HEK293 (cell line): ENCODE data around the gene AURKAIP1.

Experiments used
- CTCF ChIA-PET: fragments of 350-600 bp; formaldehyde crosslinking; extraction: SDS; loops from one replicate; lab custom pipeline; 2021; ENCODE audit warnings: antibody characterized with exemption; lab: Yijun Ruan, JAX
- POLR2A ChIA-PET: fragments of 300-600 bp; formaldehyde crosslinking; extraction: SDS; loops from one replicate; lab custom pipeline; 2020; ENCODE audit warnings: antibody characterized with exemption, inconsistent platforms; lab: Yijun Ruan, JAX
- H3K27ac ChIP-seq: fragments of 200-500 bp; sonication (Bioruptor generic); 2 replicates; pipeline ENCODE4 v1.5.1; 2014; ENCODE audit warnings: low read depth, low read length, control low read depth, inconsistent platforms; ENCODE audit errors: extremely low read depth
- H3K36me3 ChIP-seq, 2 experiments: fragments of 200-500 bp in 1 of 2; sonication (Bioruptor generic) in 1 of 2; 1 replicate in 1 of 2; 2 replicates in 1 of 2; pipeline ENCODE4 v1.5.1; 2014 to 2017; ENCODE audit warnings: inconsistent platforms in 2 of 2, low read length in 2 of 2; ENCODE audit not compliant: control insufficient read depth in 2 of 2, insufficient read depth in 1 of 2
- H3K4me1 ChIP-seq: fragments of 200-500 bp; sonication (Bioruptor generic); 2 replicates; pipeline ENCODE4 v1.5.1; 2014; ENCODE audit warnings: mild to moderate bottlenecking, low read length, inconsistent platforms; ENCODE audit not compliant: control insufficient read depth, insufficient read depth
- H3K4me3 ChIP-seq: 2 replicates; pipeline ENCODE4 v1.5.1; 2011; ENCODE audit warnings: low read depth, mild to moderate bottlenecking, control low read depth, low read length, moderate library complexity
- H3K9me3 ChIP-seq: fragments of 200-500 bp; sonication (Bioruptor generic); 2 replicates; pipeline ENCODE4 v1.5.1; 2014; ENCODE audit warnings: low read depth, low read length, inconsistent platforms; ENCODE audit not compliant: control insufficient read depth, insufficient read depth
- EGR2 ChIP-seq: fragments of 450-650 bp; formaldehyde crosslinking; IDR thresholded peaks from 2 replicates; pipeline ENCODE4 v1.5.1; 2016; ENCODE audit warnings: low read depth, missing biosample characterization, missing genetic modification characterization
- HOXD13 ChIP-seq: sonication (generic); formaldehyde crosslinking; IDR thresholded peaks from 2 replicates; pipeline ENCODE4 v1.8.0; 2022; ENCODE audit warnings: missing genetic modification reagents, borderline replicate concordance
- KLF1 ChIP-seq: fragments of 450-650 bp; formaldehyde crosslinking; IDR thresholded peaks from 2 replicates; pipeline ENCODE4 v1.5.1; 2016; ENCODE audit warnings: missing biosample characterization, missing genetic modification characterization
- KLF10 ChIP-seq: fragments of 450-650 bp; IDR thresholded peaks from 2 replicates; pipeline ENCODE4 v1.5.1; 2018; ENCODE audit warnings: missing biosample characterization, mild to moderate bottlenecking, missing genetic modification characterization
- KLF8 ChIP-seq: fragments of 450-650 bp; formaldehyde crosslinking; IDR thresholded peaks from 2 replicates; pipeline ENCODE4 v1.5.1; 2016; ENCODE audit warnings: missing biosample characterization, missing genetic modification characterization
- OSR2 ChIP-seq: fragments of 450-650 bp; formaldehyde crosslinking; IDR thresholded peaks from 2 replicates; pipeline ENCODE4 v1.5.1; 2016; ENCODE audit warnings: missing biosample characterization, missing genetic modification characterization
- OVOL3 ChIP-seq: fragments of 450-650 bp; formaldehyde crosslinking; IDR thresholded peaks from 2 replicates; pipeline ENCODE4 v1.5.1; 2016; ENCODE audit warnings: missing biosample characterization, missing genetic modification characterization
- SCRT1 ChIP-seq: fragments of 450-650 bp; formaldehyde crosslinking; IDR thresholded peaks from 2 replicates; pipeline ENCODE4 v1.5.1; 2016; ENCODE audit warnings: missing biosample characterization, missing genetic modification characterization, borderline replicate concordance
- SP2 ChIP-seq: fragments of 450-650 bp; formaldehyde crosslinking; IDR thresholded peaks from 2 replicates; pipeline ENCODE4 v1.5.1; 2016; ENCODE audit warnings: missing biosample characterization, missing genetic modification characterization
- SP3 ChIP-seq: fragments of 450-650 bp; formaldehyde crosslinking; IDR thresholded peaks from 2 replicates; pipeline ENCODE4 v1.5.1; 2016; ENCODE audit warnings: missing biosample characterization, missing genetic modification characterization
- WT1 ChIP-seq: fragments of 450-650 bp; formaldehyde crosslinking; IDR thresholded peaks from 2 replicates; pipeline ENCODE4 v1.5.1; 2016; ENCODE audit warnings: missing biosample characterization, missing genetic modification characterization
- ZBTB17 ChIP-seq: fragments of 450-650 bp; formaldehyde crosslinking; IDR thresholded peaks from 2 replicates; pipeline ENCODE4 v1.5.1; 2016; ENCODE audit warnings: missing biosample characterization, missing genetic modification characterization
- ZBTB20 ChIP-seq: fragments of 450-650 bp; formaldehyde crosslinking; IDR thresholded peaks from 2 replicates; pipeline ENCODE4 v1.5.1; 2016; ENCODE audit warnings: missing biosample characterization, missing genetic modification characterization
- ZEB2 ChIP-seq: fragments of 450-650 bp; formaldehyde crosslinking; IDR thresholded peaks from 2 replicates; pipeline ENCODE4 v1.5.1; 2016; ENCODE audit warnings: missing biosample characterization, missing genetic modification characterization
- ZIC2 ChIP-seq: fragments of 450-650 bp; formaldehyde crosslinking; IDR thresholded peaks from 2 replicates; pipeline ENCODE4 v1.5.1; 2016; ENCODE audit warnings: missing biosample characterization, missing genetic modification characterization
- ZNF146 ChIP-seq: fragments of 450-650 bp; formaldehyde crosslinking; IDR thresholded peaks from 2 replicates; pipeline ENCODE4 v1.5.1; 2016; ENCODE audit warnings: missing biosample characterization, missing genetic modification characterization
- ZNF223 ChIP-seq: fragments of 450-650 bp; formaldehyde crosslinking; IDR thresholded peaks from 2 replicates; pipeline ENCODE4 v1.5.1; 2016; ENCODE audit warnings: missing biosample characterization, missing genetic modification characterization
- ZNF248 ChIP-seq: fragments of 450-650 bp; formaldehyde crosslinking; IDR thresholded peaks from 2 replicates; pipeline ENCODE4 v1.5.1; 2017; ENCODE audit warnings: missing biosample characterization, missing genetic modification characterization
- ZNF335 ChIP-seq: fragments of 450-650 bp; formaldehyde crosslinking; conservative IDR thresholded peaks from 2 replicates; pipeline ENCODE4 v1.5.1; 2016; ENCODE audit warnings: missing biosample characterization, missing genetic modification characterization
- ZNF391 ChIP-seq: fragments of 450-650 bp; formaldehyde crosslinking; IDR thresholded peaks from 2 replicates; pipeline ENCODE4 v1.5.1; 2016; ENCODE audit warnings: low read depth, missing biosample characterization, missing genetic modification characterization, borderline replicate concordance
- ZNF501 ChIP-seq: fragments of 450-650 bp; formaldehyde crosslinking; IDR thresholded peaks from 2 replicates; pipeline ENCODE4 v1.5.1; 2016; ENCODE audit warnings: missing biosample characterization, missing genetic modification characterization
- ZNF514 ChIP-seq: fragments of 450-650 bp; formaldehyde crosslinking; IDR thresholded peaks from 2 replicates; pipeline ENCODE4 v1.5.1; 2016; ENCODE audit warnings: missing biosample characterization, missing genetic modification characterization
- ZNF560 ChIP-seq: fragments of 450-650 bp; formaldehyde crosslinking; IDR thresholded peaks from 2 replicates; pipeline ENCODE4 v1.5.1; 2017; ENCODE audit warnings: missing biosample characterization, missing genetic modification characterization, borderline replicate concordance
- ZNF600 ChIP-seq: fragments of 450-650 bp; formaldehyde crosslinking; IDR thresholded peaks from 2 replicates; pipeline ENCODE4 v1.5.1; 2016; ENCODE audit warnings: missing biosample characterization, missing genetic modification characterization
- ZNF670 ChIP-seq: fragments of 450-650 bp; formaldehyde crosslinking; IDR thresholded peaks from 2 replicates; pipeline ENCODE4 v1.5.1; 2016; ENCODE audit warnings: missing biosample characterization, missing genetic modification characterization, low read depth
- ZNF76 ChIP-seq: fragments of 450-650 bp; formaldehyde crosslinking; IDR thresholded peaks from 2 replicates; pipeline ENCODE4; 2016; ENCODE audit warnings: low read depth, missing biosample characterization, missing genetic modification characterization, borderline replicate concordance
- ZNF785 ChIP-seq: fragments of 450-650 bp; formaldehyde crosslinking; IDR thresholded peaks from 2 replicates; pipeline ENCODE4 v1.5.1; 2016; ENCODE audit warnings: missing biosample characterization, missing genetic modification characterization
- TF ChIP-seq, protein P1 (sequence below): IDR thresholded peaks from 2 replicates; pipeline ENCODE4 v1.6.1; 2011; ENCODE audit warnings: mild to moderate bottlenecking, low read depth, low read length, borderline replicate concordance
- TF ChIP-seq, protein P2 (sequence below): fragments of 450-650 bp; formaldehyde crosslinking; IDR thresholded peaks from 2 replicates; pipeline ENCODE4 v1.5.1; 2017; ENCODE audit warnings: missing biosample characterization, missing genetic modification characterization
- TF ChIP-seq, protein P3 (sequence below): fragments of 450-650 bp; formaldehyde crosslinking; IDR thresholded peaks from 2 replicates; pipeline ENCODE4 v1.5.1; 2016; ENCODE audit warnings: missing biosample characterization, missing genetic modification characterization

AURKAIP1 gene

DNA sequence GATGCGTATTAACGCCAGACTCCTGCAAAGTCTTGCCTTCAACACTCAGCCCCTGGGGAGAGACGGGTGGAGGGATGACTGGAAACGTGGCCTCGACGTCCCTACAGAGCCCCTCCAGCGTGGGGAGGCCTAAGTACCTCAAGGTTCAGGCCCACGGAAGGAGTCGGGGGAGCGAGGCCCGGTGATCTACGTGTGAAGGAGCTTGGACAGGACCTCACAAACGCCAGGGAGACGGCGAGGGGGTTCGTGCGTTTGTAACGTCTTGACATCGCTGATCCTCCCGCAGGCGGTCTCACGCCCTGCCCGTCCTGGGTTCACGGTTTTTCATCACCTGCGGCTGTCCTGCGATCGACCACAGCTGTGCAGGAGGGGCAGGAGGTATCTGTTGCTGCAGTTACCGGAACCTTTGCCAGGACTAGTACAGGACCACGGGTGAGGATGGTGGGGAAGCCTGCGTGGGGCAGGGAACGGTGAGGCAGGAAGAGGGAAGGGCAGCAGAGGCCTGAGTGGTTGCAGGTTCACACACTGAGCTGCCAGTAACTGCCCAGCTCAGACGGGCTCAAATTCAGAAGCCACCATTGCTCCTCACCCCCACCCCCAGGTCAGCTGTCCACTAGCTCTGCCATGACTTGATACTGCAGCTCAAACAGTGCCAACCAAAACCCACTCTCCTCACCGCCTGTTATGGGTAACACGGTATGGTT, 25.0 kb upstream of the AURKAIP1 start (continued):
- TF ChIP-seq SCRT1 = peak; percentile 89; the same call in 1 of the 2 replicates
- no peak for TF ChIP-seq ZNF223 (tag by site-specific recombination)
- peak; percentile 44; the same call in 1 of the 2 replicates for TF ChIP-seq ZNF391 (tag by site-specific recombination)
- no peak for TF ChIP-seq ZNF670 (tag by site-specific recombination)
- TF ChIP-seq ZNF146 (tag by site-specific recombination) = no peak
- no peak for TF ChIP-seq ZNF248 (tag by site-specific recombination)
- peak; percentile 70; the same call in 1 of the 2 replicates for TF ChIP-seq ZBTB17 (tag by site-specific recombination)
- TF ChIP-seq ZBTB20 (tag by site-specific recombination) = peak; percentile 45
- TF ChIP-seq ZNF600 (tag by site-specific recombination) = peak; percentile 88
- no peak for TF ChIP-seq ZNF560 (tag by site-specific recombination)
- TF ChIP-seq ZNF335 (tag by site-specific recombination) = peak; percentile 78

DNA sequence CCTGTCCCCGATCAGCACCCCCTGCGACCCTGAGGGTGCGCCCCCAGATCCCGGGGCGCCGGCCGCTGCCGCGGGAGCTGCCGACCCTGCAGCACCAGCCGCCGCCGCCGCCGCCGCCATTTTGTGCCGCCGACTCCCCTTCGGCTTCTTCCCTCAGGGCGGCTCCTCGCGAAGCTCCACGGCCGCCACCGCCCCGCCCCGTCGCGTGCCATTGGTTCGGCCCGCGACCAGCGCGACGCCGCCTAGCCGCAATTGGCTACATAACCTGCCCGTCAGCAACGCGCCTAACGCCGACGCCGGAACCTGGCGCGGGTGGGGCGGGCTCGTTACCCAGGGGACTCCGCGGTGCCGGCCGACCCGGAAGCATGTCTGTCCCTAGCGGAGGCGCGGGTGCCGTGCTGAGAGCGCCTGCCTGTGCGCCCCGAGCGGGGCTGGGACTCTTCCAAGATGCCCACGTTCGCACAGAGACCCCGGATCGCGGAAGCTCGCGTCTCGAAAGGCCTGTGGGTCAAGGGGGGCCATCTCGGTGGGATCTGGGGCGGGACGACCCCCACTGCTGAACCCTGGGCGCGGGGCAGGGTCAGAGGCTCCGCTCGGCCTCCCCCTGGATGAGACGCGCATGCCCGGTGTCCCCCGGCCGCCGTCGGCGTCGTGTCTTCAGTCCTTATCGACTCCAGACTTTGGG, 24.3 kb upstream of the AURKAIP1 start, which contains the start of gene CCNL2:
CCNL2 (minus strand) TSS at position 149 of the 685 bp plus-strand sequence; CDS start at position 120, 29 bp downstream.
- ChIA-PET CTCF (interaction anchor here (0.5 to 1.5 kb wide), 10 partner anchors 8 to 382 kb away, joined by 3 to 6 read pairs (median 4); no protein-coding TSS in a partner anchor), POLR2A (interaction anchor here (0.6 to 2.9 kb wide), 20 partner anchors 9 to 281 kb away, joined by 3 to 36 read pairs (median 3); partner anchors contain the start of genes AURKAIP1 and MRPL20)
- Histone ChIP-seq H3K4me1 (no peaks in the 10 kb centered on the region), H3K36me3 (peaks cover 26 to 84% of the 10 kb centered on the region in 2 experiments; a peak in 2 of 3 replicates), H3K9me3 (no peaks in the 10 kb centered on the region), H3K4me3 (peak within 1 kb of the TSS; percentile 95), H3K27ac (peak within 1 kb of the TSS; percentile 89)
- TF ChIP-seq, protein P1, sequence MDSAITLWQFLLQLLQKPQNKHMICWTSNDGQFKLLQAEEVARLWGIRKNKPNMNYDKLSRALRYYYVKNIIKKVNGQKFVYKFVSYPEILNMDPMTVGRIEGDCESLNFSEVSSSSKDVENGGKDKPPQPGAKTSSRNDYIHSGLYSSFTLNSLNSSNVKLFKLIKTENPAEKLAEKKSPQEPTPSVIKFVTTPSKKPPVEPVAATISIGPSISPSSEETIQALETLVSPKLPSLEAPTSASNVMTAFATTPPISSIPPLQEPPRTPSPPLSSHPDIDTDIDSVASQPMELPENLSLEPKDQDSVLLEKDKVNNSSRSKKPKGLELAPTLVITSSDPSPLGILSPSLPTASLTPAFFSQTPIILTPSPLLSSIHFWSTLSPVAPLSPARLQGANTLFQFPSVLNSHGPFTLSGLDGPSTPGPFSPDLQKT = peak; percentile 82; the same call in 1 of the 2 replicates
- no peak for TF ChIP-seq ZNF785 (tag by site-specific recombination)
- TF ChIP-seq HOXD13 (CRISPR knock-in tag) = no peak
- TF ChIP-seq KLF8 (tag by site-specific recombination) = peak; percentile 96
- peak; percentile 99 for TF ChIP-seq SP2 (tag by site-specific recombination)
- peak; percentile 89; the same call in 1 of the 2 replicates for TF ChIP-seq ZEB2
- TF ChIP-seq, protein P2, sequence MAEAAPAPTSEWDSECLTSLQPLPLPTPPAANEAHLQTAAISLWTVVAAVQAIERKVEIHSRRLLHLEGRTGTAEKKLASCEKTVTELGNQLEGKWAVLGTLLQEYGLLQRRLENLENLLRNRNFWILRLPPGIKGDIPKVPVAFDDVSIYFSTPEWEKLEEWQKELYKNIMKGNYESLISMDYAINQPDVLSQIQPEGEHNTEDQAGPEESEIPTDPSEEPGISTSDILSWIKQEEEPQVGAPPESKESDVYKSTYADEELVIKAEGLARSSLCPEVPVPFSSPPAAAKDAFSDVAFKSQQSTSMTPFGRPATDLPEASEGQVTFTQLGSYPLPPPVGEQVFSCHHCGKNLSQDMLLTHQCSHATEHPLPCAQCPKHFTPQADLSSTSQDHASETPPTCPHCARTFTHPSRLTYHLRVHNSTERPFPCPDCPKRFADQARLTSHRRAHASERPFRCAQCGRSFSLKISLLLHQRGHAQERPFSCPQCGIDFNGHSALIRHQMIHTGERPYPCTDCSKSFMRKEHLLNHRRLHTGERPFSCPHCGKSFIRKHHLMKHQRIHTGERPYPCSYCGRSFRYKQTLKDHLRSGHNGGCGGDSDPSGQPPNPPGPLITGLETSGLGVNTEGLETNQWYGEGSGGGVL (tag by site-specific recombination) = peak; percentile 25
- peak; percentile 68 for TF ChIP-seq ZIC2 (tag by site-specific recombination)
- peak; percentile 46; the same call in 1 of the 2 replicates for TF ChIP-seq WT1 (tag by site-specific recombination)
- TF ChIP-seq KLF10 (tag by site-specific recombination) = peak; percentile 60; the same call in 1 of the 2 replicates
- TF ChIP-seq ZNF223 (tag by site-specific recombination) = peak; percentile 66; the same call in 1 of the 2 replicates
- TF ChIP-seq SCRT1 = no peak
- peak; percentile 81 for TF ChIP-seq ZBTB20 (tag by site-specific recombination)
- TF ChIP-seq SP3 (tag by site-specific recombination) = peak; percentile 87
- peak; percentile 62 for TF ChIP-seq EGR2 (tag by site-specific recombination)
- TF ChIP-seq OSR2 (tag by site-specific recombination) = no peak
- no peak for TF ChIP-seq ZNF514 (tag by site-specific recombination)
- TF ChIP-seq, protein P3, sequence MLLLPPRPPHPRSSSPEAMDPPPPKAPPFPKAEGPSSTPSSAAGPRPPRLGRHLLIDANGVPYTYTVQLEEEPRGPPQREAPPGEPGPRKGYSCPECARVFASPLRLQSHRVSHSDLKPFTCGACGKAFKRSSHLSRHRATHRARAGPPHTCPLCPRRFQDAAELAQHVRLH (tag by site-specific recombination) = no peak
- TF ChIP-seq ZNF76 (tag by site-specific recombination) = peak; percentile 95
- TF ChIP-seq ZNF501 (tag by site-specific recombination) = peak; percentile 63
- peak; percentile 56; the same call in 1 of the 2 replicates for TF ChIP-seq OVOL3 (tag by site-specific recombination)
- peak; percentile 76 for TF ChIP-seq KLF1 (tag by site-specific recombination)
